Fibroblast of pulmonary artery (primary cell): ENCODE data around the gene SOCS1.

ENCODE experiments used
- DNase-seq: peaks from one replicate; pipeline ENCODE4 v3.0.0-alpha.2; 2010; ENCODE audit warnings: low read depth
- H3K4me3 ChIP-seq: replicated peaks from 2 replicates; pipeline ENCODE4 v1.5.1; 2011; ENCODE audit warnings: low read depth, mild to moderate bottlenecking, control low read depth, low read length, moderate library complexity
- TF ChIP-seq, protein P1 (sequence below): IDR thresholded peaks from 2 replicates; pipeline ENCODE4 v1.5.1; 2011; ENCODE audit warnings: mild to moderate bottlenecking, control low read depth, low read length, inconsistent platforms; ENCODE audit errors: missing control alignments

Gene SOCS1

DNA sequence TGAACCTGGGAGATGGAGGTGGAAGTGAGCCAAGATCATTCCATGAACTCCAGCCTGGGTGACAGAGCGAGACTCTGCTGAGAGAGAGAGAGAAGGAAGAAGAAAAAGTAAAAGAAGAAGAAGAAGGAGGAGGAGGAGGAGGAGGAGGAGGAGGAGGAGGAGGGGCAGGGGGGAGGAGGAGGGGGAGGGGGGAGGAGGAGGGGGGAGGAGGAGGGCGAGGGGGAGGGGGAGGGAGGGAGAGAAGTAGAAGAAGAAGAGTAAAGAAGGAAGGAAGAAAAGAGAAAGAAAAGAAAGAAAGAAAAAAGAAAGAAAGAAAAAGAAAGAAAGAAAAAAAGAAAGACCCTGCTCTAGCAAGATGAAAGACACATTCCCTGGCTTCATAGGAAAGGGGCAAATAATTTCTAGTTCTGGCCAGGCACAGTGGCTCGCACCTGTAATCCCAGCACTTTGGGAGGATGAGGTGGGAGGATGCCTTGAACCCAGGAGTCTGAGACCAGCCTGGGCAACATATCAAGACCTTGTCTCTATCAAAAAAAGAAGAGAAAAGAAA is 23.6 kb downstream of the SOCS1 start:
- TF ChIP-seq, protein P1, sequence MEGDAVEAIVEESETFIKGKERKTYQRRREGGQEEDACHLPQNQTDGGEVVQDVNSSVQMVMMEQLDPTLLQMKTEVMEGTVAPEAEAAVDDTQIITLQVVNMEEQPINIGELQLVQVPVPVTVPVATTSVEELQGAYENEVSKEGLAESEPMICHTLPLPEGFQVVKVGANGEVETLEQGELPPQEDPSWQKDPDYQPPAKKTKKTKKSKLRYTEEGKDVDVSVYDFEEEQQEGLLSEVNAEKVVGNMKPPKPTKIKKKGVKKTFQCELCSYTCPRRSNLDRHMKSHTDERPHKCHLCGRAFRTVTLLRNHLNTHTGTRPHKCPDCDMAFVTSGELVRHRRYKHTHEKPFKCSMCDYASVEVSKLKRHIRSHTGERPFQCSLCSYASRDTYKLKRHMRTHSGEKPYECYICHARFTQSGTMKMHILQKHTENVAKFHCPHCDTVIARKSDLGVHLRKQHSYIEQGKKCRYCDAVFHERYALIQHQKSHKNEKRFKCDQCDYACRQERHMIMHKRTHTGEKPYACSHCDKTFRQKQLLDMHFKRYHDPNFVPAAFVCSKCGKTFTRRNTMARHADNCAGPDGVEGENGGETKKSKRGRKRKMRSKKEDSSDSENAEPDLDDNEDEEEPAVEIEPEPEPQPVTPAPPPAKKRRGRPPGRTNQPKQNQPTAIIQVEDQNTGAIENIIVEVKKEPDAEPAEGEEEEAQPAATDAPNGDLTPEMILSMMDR, result no peak
- no peak for DNase-seq
- H3K4me3 ChIP-seq, result no peak overlapping the region

DNA sequence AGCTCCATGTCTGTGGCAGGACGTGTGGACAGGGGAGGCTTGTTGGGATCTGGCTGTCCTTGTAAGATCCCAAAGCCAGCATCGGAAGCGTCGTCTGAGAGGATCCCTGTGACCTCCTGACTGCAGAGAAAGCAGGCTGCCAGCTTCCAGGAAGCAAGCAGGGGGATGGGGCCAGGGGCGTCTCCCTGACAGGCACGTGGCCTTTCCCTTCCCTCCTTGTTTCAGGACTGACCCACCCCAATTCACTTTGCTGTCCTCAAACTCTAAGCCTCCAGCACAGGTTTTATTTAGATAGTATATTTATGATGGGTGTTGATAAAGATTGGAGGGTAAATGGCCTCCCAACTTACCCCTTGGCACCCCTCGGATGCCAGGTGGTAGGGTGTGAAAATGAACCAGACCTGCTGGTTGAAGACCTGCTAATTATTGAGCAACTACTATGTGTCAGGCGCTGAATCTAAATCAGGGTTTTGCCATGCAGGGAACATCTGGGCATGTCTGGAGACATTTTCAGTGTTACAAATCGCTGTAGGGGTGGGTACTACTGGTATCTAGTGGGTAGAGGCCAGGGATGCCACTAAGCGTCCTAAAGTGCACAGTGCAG is 24.5 kb downstream of the SOCS1 start:
- H3K4me3 ChIP-seq, result no peak overlapping the region
- TF ChIP-seq, protein P1, result no peak
- no peak for DNase-seq

GRCh38 chr16:11229906-11230305 is 26.1 kb downstream of the SOCS1 start:
- DNase-seq, result no peak

DNA sequence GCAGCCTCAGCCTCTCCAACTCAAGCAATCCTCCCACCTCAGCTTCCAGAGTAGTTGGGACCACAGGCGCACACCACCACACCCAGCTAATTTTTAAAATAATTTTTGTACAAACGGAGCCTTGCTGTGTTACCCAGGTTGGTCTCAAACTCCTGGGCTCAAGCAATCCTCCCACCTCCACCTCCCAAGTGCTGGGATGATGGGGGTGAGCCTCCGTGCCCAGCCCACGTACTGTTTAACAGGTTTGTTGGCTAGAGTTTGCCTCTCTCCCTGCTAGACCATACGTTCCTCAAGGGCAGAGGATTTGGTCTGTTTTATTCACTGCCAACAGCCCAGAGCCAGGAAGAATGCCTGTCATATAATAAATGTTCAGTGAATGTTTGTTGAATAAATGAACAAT is 26.6 kb downstream of the SOCS1 start:
- H3K4me3 ChIP-seq, result no peak overlapping the region
- TF ChIP-seq, protein P1, result no peak
- no peak for DNase-seq

More at GRCh38 chr16:11229906-11230305, 26.1 kb downstream of the SOCS1 start:
- H3K4me3 ChIP-seq, result no peak overlapping the region
- TF ChIP-seq, protein P1, result no peak

DNA sequence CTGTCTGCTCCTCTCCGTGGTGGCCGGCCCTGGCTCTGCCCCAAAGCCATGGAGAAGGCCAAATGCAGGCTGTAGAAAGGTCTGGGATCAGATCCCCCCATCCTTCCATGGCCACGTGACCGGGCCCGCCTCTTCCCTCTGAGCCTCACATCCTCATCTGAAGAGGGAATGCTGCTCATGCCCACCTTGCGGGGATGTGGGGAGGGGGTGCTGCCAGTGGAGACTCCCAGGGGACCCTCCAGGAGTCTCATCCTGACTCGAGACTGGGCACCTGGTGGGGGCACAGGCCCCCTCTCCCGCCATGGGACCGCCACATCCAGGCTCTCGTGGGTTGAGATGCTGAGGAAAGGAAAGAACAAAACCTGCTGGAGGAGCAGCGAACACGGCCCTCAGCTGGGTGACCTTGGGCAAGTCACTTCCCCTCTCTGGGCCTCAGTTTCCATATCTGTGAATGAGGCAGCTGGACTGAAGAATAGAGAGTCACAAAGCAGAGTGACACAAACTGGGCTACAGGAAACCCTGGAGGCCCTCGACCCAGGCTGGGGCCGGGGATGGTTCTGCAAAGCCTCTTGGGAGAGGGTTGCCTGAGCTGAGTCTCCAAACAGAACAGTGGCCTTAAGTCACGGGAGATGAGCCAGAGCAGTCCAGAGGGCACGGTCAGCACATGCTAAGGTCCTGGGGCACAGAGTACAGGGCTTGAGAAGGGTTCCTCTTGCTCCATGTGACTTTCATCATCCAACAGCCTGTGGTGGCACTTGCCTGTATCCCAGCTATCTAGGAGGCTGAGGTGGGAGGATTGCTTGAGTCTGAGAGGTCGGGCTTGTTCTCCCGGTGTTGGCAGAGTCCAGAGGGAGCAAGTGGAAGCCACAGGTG is 30.1 kb downstream of the SOCS1 start:
- TF ChIP-seq, protein P1, result no peak
- no peak for DNase-seq
- H3K4me3 ChIP-seq, result no peak overlapping the region

GRCh38 chr16:11224894-11225676 is 30.9 kb downstream of the SOCS1 start:
- H3K4me3 ChIP-seq, result no peak overlapping the region
- no peak for DNase-seq

More at GRCh38 chr16:11224894-11225676, 30.9 kb downstream of the SOCS1 start:
- TF ChIP-seq, protein P1, result no peak
